ENCODE data around the gene CCDC172.
"Not testable (repeated sequence)": the region's sequence is repeated elsewhere in the genome, so short reads cannot be mapped to it uniquely, and the experiment has no call there.

Gene CCDC172

DNA sequence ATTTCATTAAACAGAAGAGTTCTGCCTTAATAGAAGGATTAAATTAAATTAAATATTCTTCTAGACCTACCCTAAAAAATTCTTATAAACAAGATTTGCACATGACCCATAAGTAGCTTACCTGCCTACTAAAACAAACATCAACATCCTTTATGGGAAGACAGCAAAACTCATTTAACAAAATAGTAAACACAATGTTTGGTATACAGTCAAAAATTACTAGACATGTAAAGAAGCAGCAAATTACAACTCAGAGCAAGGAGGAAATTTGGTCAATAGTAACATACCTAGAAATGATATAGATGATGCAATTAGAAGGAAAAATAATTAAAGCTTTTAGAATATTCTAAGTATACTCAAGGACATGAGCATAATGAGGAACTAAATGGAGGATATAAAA lies 27.9 kb downstream of the CCDC172 start:
- no peak for DNase-seq

- no peak for DNase-seq
Measured at GRCh38 chr10:116353817-116354216, 29.6 kb downstream of the CCDC172 start.

- DNase-seq: no peak
Measured at GRCh38 chr10:116355341-116355740, 31.1 kb downstream of the CCDC172 start.

DNA sequence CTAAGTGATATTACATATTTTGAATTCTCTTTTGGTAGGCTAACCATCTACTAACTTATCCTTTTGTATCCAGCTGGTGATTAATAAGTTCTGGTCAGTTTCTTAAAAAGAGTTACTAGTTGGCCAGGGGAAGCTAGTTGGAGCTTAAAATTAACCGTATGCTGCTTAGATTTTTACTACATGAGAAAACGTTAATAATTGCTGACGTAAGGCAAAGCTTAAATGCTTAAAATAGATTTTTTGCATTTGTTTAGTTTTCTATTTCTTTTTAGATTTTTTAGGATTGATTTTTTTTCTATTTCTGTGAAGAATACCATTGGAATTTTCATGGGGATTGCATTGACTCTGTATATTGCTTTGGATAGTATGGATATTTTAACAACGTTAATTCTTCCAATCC lies 32.6 kb downstream of the CCDC172 start:
- no peak for DNase-seq

DNA sequence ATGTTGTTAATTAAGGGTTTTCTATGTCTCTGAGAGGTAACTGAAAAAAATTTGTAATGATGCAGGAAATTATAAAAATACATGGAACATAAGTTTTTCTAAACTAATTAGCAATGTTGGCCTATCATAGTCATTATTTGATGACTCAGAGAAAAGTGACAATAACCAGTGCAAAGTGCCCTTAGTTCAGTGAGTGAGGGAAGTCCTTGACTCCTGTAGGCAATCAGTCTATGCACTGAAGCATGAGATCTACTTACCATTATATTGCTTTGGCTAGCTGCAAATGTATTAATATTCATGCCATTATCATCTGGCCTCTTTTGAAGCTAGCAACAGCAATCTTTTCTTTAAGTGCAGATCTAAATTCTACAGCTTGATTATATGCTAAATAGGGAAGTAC lies 40.6 kb downstream of the CCDC172 start:
- DNase-seq: no peak

- DNase-seq: no peak
Measured at GRCh38 chr10:116371737-116372136, 47.5 kb downstream of the CCDC172 start.

DNA sequence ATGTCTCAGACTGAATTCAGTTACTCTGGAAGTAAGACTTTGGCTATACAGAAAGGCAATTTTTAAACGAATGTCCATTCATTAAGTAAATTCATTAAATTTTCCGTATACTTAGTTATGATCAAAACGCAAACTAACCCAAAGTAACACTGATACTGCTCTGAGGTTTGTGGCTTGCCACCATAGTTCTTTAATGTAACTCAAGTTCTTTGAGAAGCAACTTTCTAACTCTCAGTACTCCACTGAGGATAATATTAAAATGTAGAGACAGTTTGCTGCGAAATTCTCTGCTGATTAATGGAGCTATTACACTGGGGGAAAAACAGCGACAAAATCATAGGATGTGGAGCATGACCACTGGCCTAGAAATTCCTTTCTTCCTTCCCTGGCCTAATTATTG lies 58.0 kb downstream of the CCDC172 start:
- DNase-seq: no peak

DNA sequence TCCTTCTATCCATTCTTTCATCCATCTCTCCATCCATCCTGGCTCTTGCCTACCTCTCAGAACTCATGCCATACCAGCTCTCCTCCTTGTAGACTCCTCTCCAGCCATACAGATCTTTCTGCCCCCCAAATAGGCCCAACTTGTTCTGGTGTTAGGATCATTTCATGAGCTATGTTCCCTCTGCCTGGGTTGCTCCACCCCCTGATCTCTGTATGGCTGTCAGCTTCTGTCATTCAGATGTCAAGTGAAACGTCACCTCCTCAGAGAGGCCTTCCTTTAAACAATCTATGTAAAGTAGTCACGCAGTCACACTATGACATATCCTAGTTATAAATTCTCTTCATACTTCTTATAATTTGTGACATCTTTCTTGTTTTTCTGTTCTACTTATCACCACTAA lies 61.1 kb downstream of the CCDC172 start:
- DNase-seq: no peak

- peak in 1 of 2 donors; percentile 18 for DNase-seq
Measured at GRCh38 chr10:116385994-116386809, 62.0 kb downstream of the CCDC172 start.

- DNase-seq: not testable (repeated sequence)
Measured at GRCh38 chr10:116393246-116393831, 69.1 kb downstream of the CCDC172 start.

DNA sequence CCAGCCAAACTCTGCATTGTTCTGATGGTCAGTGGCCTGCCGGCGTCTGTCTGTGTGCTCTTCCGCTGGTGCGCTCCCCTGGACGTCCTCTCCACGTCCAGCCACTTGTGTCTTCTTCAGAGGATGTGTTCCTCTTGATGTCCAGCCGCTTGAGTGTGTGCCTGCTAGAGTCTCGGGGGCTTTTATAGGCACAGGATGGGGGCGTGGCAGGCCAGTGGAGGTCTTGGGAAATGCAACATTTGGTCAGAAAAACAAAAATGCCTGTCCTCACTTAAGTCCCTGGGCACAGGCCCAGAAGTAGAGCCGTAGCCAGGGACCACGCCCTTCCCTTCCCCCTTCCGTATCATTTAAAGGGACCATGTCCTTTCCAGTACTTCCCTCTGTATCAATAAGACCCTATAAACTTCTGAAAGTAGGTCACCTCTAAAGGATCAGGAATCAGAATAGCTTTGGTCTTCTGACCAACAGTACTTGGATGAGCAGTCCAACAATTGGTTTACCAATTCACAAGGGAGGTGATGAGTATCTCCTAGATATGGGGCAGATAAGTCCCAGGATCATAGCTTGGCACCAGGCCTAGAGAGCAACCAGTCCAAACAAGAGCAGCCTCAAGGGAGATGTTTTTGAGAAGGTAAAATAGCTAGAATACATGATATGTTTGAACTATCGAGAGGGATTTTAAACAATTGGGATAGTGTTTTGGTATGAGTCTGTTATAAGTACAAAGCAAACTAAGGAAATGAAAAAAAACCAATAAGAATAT lies 71.2 kb downstream of the CCDC172 start:
- DNase-seq: no peak

DNA sequence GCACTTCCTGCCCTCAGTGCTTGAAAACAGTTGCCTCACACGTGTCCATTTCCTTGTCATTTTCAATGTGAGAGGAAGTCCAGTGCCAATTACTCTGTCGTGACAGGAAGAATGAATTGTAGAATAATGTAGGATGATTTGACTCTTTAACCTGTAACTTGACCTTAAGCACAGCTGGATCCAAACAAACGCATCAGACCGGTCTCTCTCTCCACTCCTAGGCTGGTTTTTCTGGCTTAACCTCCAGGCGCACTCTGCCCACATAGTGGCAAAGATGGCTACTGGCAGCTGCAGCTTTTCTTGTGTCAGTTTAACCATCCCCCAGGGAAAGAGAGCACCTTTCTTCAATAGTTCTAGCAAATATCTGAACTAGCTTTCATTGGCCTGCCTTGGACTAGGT lies 74.0 kb downstream of the CCDC172 start:
- DNase-seq: no peak

DNA sequence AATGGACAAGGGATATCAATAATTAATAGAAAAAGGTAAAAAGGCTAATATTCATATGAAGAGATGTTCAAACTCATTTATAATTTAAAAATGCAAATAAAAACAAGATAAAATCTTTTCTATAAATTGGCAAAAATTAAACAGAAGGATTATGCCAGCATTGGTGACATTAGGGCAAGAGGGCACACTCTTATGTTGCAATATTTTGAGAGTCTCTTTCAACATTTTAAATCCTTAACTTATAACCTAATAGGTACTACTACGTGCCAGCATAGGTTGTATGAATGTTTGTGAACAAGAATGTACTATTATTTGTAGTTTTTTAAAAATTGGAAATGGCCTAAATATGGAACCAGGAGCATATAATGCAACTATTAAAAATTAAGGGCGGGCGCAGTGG lies 78.6 kb downstream of the CCDC172 start:
- no peak for DNase-seq

- no peak for DNase-seq
Measured at GRCh38 chr10:116403740-116404250, 79.5 kb downstream of the CCDC172 start.

GRCh38 chr10:116408719-116409118 lies 84.5 kb downstream of the CCDC172 start:
- no peak for DNase-seq

DNA sequence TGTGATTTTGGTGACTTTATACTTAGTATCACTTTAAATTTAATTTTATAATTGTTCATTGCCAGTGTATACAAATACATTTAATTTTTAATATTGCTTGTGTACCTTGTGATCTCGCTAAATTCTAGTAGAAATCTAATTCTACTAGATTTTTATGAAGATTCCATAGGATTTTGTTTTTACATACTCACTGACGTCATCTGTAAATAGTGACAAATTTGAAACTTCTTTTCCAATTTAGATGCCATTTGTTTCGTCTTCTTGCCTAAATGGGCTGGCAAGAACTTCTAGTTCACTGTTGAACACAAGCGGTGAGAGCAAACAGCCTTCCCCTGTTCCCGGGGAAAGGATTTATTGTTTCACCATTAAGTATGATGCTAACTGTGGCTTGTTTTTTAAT lies 86.1 kb downstream of the CCDC172 start:
- DNase-seq: no peak

- no peak for DNase-seq
Measured at GRCh38 chr10:116417821-116418220, 93.6 kb downstream of the CCDC172 start.

DNA sequence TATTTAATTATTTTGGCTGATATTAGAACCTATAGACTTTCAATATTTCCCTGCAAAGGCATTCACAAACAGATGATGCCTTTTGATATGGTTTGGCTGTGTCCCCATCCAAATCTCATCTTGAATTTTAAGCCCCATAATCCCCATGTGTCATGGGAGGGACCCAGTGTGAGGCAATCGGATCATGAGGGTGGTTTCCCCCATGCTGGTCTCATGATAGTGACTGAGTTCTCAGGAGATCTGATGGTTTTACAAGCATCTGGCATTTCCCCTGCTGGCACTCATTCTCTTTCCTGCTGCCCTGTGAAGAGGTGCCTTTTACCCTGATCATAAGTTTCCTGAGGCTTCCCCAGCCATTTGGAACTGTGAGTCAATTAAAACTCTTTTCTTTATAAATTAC lies 94.1 kb downstream of the CCDC172 start:
- no peak for DNase-seq

DNA sequence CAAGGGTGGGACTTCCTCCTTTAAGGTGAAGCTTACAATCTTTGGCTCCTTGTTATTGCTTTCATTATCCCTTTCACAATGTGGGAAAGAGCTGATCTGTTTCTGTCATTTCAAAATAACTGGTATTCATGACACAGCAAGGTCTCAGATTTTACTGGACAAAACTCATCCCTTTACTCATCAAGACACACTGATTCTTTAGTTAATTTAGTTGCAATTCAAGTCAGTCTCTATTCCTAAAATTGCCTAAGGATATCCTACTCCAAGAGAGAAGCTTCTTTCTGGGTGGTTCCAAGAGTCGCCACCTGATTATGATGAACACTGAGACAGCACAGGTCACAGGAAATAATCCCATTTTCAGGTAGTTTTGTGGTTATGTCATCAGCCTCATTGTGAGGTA lies 97.6 kb downstream of the CCDC172 start:
- DNase-seq: no peak

- no peak for DNase-seq
Measured at GRCh38 chr10:116427671-116428070, 103.4 kb downstream of the CCDC172 start, which contains the start of gene PNLIPRP3. Gene PNLIPRP3 (plus strand): TSS chr10:116427847. CDS start chr10:116428013, 166 bp downstream.

GRCh38 chr10:116429288-116429977 lies 105.2 kb downstream of the CCDC172 start:
- DNase-seq: no peak
